ENCODE results near the gene NAA20.
"Not testable (repeated sequence)": the region's sequence is repeated elsewhere in the genome, so short reads cannot be mapped to it uniquely, and the experiment has no call there.

NAA20 gene

GRCh38 chr20:19996917-19997316 is 20.2 kb upstream of the NAA20 start:
- DNase-seq (ENCODE audit: insufficient read length, low spot score) (no peak), FAIRE-seq (no peak)
- TF ChIP-seq POLR2A (IDR thresholded peaks at IDR 0.05; ENCODE audit: low read depth, low read length), result no peak

- DNase-seq (ENCODE audit: insufficient read length, low spot score), result no peak
- no peak for TF ChIP-seq POLR2A (IDR thresholded peaks at IDR 0.05; ENCODE audit: low read depth, low read length)
- no peak for FAIRE-seq
Measured at GRCh38 chr20:19998990-19999705, 18.0 kb upstream of the NAA20 start.

GRCh38 chr20:20000211-20000968 is 16.8 kb upstream of the NAA20 start:
- no peak for TF ChIP-seq POLR2A (IDR thresholded peaks at IDR 0.05; ENCODE audit: low read depth, low read length)
- FAIRE-seq (no peak), DNase-seq (ENCODE audit: insufficient read length, low spot score) (no peak)

GRCh38 chr20:20002101-20002998 is 14.8 kb upstream of the NAA20 start:
- FAIRE-seq (no peak), DNase-seq (ENCODE audit: insufficient read length, low spot score) (no peak)
- no peak for TF ChIP-seq POLR2A (IDR thresholded peaks at IDR 0.05; ENCODE audit: low read depth, low read length)

- DNase-seq (ENCODE audit: insufficient read length, low spot score) (no peak), FAIRE-seq (no peak)
- TF ChIP-seq POLR2A (IDR thresholded peaks at IDR 0.05; ENCODE audit: low read depth, low read length), result no peak
Measured at GRCh38 chr20:20003031-20003954, 13.9 kb upstream of the NAA20 start.

- DNase-seq (ENCODE audit: insufficient read length, low spot score), result not testable (repeated sequence)
Measured at GRCh38 chr20:20003955-20004322, 13.2 kb upstream of the NAA20 start.

GRCh38 chr20:20005342-20005741 is 11.8 kb upstream of the NAA20 start:
- DNase-seq (ENCODE audit: insufficient read length, low spot score), result no peak
- no peak for TF ChIP-seq POLR2A (IDR thresholded peaks at IDR 0.05; ENCODE audit: low read depth, low read length)
- FAIRE-seq, result no peak

More at GRCh38 chr20:20003955-20004322, 13.2 kb upstream of the NAA20 start:
- FAIRE-seq, result not testable (repeated sequence)

- FAIRE-seq (no peak), DNase-seq (ENCODE audit: insufficient read length, low spot score) (no peak)
- no peak for TF ChIP-seq POLR2A (IDR thresholded peaks at IDR 0.05; ENCODE audit: low read depth, low read length)
Measured at GRCh38 chr20:20009784-20010253, 7.3 kb upstream of the NAA20 start.

GRCh38 chr20:20010639-20011500 is 6.3 kb upstream of the NAA20 start:
- FAIRE-seq (no peak), DNase-seq (ENCODE audit: insufficient read length, low spot score) (no peak)
- no peak for TF ChIP-seq POLR2A (IDR thresholded peaks at IDR 0.05; ENCODE audit: low read depth, low read length)

GRCh38 chr20:20012541-20012940 is 4.6 kb upstream of the NAA20 start:
- TF ChIP-seq POLR2A (IDR thresholded peaks at IDR 0.05; ENCODE audit: low read depth, low read length), result no peak
- FAIRE-seq (no peak), DNase-seq (ENCODE audit: insufficient read length, low spot score) (no peak)

- DNase-seq (ENCODE audit: insufficient read length, low spot score) (no peak), FAIRE-seq (no peak)
- no peak for TF ChIP-seq POLR2A (IDR thresholded peaks at IDR 0.05; ENCODE audit: low read depth, low read length)
Measured at GRCh38 chr20:20014659-20015058, 2.5 kb upstream of the NAA20 start.

- DNase-seq (ENCODE audit: insufficient read length, low spot score) (no peak), FAIRE-seq (no peak)
- TF ChIP-seq POLR2A (IDR thresholded peaks at IDR 0.05; ENCODE audit: low read depth, low read length), result no peak
Measured at GRCh38 chr20:20017844-20018185, 653 bp downstream of the NAA20 start.
